ENCODE results near the gene OSBPL10.

GRCh38 chr3:31804251-31805051, 176.6 kb downstream of the OSBPL10 start:
- TF ChIP-seq TAF1 (IDR thresholded peaks at IDR 0.05; ENCODE audit: low read depth, low read length) (no peak), POLR2AphosphoS5 (IDR thresholded peaks at IDR 0.05; ENCODE audit: low read depth, low read length) (no peak)
